NCI-H345 treated with DMSO at 0.1 percent for 48 hours (cell line): ENCODE measurements around the gene CBY1.

Experiments used
- DNase-seq: peaks from one replicate; lab custom pipeline; 2025; ENCODE audit not compliant: unreplicated experiment; lab: John Stamatoyannopoulos, UW

Gene CBY1

DNA sequence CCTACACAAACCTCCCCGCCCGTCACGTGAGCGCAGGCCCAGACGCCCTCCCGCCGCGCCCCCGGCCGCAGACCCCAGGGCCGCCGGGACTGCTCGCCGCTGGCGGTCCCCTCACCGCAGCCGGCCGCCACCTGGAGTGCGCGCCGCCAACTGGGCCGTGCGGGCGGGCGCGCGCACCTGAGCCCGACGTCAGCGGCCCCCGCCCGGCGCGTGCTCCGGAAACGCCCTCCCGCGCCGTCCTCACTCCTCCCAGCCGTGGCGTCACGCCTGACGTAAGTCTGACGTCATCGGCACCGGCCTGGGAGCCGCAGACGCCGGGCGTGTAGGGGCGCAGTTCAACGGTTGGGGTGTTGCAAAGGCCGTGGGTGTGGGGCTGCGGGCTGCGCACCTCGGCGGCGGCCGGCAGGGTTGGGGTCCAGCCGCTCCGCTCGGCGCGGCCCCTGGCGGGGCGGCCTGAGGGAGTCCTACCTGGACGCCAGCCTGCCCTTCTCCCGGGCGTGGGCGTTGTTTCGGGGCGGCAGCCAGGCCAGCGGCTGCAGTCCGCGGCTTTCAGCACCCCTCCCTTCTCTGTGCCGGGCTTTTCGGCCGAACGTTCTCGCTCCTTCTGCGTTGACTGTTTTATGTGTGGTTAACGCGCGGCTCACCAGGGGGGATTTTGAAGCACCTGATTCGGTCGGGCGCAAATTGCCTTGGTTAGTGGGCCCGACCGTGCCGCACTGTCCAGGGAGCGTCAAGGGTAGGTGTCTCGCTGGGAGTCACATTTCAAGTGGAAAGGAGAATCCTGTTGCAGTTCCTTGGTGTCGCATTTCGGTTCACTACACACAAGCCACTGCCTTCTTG lies 44.6 kb downstream of the CBY1 start, which contains the start of gene JOSD1:
JOSD1 (minus strand) TSS at position 155 of the 840 bp plus-strand sequence. CDS start 956 bp downstream, outside the sequence.
- peak; percentile 65 for DNase-seq

DNA sequence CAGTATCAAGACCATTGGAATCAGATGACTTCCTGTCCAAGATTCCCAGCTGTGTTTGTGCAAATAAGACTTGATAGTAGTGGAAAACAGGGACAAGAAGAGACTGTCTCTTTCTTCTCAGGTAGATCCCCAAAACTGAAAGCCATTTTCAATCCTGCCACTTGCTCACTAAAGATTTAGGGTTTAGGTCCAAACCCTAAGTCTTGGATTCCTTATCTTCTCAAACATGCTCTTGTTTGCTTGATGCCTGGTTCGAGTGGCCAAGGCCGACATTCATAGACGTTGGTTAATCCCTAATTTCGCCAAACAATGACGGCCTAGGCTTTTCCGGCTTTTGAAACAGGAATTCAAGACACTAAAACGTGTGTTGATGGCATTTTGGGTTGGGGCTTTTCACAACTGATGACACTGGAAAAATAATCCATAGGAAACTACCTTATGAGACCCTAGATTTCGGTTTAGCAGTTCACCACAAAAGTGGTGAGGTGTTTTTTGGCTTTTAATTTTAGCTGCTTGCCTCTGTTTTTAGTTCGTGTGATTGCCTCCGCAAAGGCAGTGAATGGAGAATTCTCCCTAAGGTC lies 48.3 kb downstream of the CBY1 start:
- no peak for DNase-seq

DNA sequence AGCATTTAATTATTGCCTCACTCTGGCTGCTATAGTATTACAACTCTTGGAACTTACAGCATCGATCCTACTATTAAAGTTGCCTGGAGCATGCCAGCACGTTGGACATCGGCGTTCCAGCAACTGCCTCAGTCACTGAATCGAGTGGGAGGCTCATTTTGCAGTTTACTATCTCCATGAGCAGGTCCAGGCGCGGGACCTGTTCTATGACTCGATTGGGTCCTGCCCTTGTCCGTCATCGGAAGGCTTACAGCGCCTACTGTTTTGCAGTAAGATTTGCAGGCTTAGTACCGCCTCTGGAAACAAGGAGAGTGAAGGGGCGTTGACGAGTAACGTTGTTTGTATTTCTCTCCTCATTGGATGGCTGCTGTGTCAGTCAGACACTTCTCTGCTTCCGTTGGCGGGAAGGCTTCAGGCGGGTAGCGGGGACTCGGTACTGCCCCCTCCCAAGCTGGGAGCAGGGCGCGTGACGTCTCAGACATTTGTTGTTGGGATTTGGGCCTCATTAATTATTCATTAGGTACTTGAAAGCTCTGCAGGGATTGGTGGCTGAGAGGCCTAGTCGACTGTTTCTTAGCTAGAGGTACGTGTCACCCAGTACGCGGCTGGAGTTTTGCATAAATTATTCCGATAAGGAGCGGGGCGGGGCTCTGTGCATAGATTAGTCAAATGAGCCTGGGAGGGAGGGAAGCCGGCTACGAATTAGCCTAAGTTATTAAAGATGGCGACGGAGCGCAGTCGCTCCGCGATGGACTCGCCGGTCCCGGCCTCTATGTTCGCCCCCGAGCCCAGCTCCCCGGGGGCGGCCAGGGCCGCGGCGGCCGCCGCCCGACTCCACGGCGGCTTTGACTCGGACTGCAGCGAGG lies 49.0 kb downstream of the CBY1 start, which contains the start of gene GTPBP1:
GTPBP1 (plus strand) TSS at position 710 of the 866 bp plus-strand sequence; CDS start at position 722, 12 bp downstream.
- DNase-seq, result peak; percentile 99

DNA sequence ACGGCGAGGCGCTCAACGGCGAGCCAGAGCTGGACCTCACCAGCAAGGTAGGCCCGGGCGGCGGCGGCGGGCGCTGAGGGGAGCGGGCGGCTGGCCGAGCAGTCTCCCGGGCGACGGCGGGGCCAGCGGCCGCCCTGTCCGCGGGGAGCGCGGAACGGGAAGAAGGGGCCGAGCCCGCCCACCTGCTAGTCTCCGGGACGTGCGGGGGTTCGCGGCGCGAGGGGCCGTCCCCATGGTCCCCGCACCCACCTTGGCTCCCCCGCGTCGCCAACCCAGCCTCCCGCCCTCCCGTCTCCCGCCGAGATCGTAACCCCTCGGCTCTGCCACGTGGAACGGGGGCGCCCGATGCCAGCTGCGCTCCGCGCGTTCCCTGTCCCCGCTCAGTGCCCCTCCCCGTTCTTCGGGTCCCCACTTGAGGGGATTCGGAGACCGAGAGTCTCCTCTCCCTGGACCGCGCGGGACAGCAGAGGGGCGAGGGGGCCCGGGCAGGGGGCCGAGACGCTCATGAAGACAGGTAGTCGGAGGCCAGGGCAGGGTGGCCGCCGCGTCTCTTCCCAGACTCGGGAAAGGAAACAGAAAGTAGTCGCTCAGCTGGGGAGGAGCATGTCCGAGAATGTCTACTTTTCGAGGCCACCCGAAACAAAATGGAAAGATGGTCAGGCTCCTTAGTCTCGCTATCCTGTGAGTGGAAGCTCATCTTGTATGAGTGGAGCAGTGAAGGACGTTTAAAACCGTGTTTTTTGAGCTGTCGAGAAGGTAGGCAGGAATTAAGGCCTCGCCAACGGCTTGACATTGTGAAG lies 49.9 kb downstream of the CBY1 start:
- DNase-seq, result no peak

DNA sequence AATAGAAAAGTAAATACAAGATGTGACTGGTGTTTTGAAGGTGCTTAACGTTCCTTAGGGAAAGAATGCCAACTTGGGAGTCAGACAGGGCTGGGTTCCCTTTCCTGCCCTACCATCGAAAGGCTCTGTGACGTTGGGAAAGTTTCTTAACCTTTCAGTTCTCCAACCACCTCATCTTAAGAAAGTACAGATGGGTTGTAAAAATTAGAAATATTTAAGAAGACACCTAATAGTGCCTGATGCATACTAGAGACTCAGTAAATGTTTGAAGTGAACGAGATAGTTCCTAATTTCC lies 50.4 kb downstream of the CBY1 start:
- DNase-seq, result no peak

DNA sequence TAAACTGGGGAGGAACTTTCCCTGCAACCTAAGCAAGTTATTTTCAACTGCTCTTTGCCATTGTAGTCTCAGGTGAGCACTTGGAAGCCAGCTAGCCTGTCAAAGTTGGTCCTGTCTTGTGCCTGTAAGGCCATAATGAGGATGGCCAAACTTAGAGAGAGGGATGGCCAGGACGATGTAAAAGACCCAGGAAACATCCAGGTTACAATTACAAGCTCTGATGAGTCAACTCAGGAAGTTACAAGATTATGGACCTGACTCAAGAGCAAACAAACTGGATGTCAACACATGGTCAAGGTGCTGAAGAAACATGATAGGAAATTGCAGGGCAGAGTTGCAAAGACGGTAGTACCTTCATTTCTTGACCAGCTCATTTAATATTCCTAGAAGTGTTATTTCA lies 50.9 kb downstream of the CBY1 start:
- DNase-seq, result no peak

DNA sequence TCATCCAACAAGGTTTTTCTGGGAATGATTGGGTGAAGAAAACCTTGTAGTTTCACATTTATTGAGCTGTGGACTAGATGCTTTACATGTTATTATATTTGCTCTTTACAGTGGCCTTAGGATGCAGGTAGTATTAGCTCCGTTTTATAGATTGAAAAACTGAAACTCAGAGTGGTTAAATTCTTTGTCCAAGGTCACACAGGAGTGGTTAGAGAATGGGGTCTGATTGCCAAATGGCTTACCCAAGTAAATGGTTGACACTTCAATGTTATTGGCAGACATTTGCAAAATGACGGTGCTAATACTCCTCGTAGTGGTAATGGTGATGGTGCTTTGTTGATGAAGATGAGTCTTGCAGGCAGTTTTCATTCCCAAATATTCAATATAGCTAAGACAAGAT lies 51.5 kb downstream of the CBY1 start:
- DNase-seq, result no peak

DNA sequence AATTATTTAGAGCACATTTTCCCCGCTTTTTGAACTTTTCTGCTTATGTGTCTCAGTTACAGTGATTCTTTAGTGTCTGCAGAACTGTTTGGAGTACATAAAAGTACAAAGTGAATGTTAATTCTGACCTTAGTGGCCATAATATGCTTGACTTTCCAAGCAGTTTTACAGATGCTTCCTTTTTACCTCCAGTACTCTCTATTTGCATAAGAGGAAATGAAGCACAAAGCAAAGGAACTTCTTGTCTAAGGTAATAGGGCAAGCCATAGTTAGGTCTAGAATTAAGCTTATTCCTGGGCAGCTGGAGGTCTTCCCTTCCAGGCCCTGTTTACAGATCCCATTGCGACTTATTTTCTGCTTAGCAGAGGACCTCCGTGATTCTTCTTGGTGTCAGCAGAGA lies 52.9 kb downstream of the CBY1 start:
- no peak for DNase-seq

DNA sequence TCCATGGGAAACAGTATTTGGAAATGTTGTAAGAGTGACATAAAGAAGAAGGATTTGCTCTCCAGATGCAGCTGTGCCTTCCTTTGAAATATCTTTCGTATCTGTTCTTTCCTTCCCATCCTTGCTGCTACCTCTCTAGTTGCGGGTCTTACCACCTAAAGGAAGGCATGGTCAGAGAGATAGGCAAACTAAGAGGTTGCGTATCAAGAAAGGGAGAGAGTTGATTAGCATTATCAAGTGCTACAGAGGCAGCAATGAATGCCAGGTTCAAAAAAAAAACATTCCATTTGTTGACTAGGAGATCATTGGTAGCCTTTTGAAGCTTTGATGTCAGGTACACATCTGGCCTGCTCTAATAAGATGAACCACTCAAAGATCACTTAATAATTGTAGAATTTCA lies 53.9 kb downstream of the CBY1 start:
- DNase-seq, result no peak

DNA sequence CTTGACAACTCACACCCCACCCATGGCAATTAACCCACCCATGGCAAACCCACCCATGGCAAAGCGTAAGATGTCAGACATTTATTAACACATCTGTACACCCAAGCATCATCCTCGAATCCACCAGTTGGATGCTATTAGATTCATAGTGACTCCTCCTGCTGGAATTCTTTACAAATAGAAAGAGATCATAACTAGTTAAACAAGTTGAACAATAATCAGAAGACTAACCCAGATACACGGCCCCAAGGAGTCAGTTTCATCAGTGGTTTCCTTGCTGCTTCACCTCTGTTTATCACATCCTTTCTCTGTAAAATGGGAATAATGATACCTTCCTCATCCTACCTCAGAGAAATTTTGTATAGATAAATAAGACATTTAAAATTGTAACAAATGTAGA lies 54.4 kb downstream of the CBY1 start:
- no peak for DNase-seq

DNA sequence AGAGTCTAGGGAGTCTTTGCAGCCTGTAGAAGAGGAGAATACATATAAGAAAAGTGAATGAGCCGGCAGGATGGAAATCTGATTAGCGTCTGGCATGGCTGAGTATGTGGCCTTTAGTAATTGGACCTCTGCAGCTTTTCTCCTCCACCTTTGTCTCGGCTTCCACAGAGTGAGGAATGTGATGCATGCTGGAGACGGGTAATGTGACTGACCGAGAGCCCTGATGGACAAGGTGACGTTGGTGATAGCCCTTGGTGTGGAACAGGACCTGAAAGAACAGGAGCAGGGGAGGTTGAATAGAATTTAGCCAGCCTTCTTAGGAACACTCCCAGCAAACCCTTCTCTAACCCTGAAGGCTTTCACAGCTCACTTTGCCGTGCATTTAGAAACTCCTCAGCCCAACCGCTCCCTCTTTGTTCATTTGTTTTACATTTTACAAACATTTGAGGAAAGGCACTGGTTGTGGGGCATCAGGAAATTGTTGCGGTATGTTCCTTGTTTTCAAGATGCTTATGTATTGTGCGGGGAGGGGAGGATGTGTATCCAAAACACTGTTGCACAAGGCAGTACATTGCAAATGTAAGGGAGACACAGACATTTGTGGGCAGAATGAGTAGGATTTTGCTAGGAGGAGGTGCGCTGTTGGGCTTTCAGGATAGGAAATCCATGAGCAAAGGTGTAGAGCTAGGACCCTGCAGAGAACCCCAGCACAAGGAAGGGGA lies 56.2 kb downstream of the CBY1 start:
- DNase-seq, result no peak

DNA sequence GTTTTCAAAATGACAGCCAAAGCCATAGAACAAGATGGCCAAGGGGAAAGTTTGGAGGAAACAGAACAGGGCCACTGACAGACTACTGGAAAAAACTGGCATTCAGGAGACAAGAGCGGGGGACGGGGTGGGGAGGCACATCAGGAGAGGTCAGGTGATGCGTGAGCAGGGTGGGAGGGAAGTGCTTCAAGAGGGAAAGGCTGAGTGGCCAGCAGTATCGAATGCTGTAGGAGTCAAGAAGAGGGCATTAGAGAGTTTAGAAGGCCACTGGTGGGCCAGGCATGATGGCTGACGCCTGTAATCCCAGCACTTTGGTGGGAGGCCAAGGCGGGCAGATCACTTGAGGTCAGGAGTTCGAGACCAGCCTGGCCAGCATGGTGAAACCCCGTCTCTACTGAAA lies 57.5 kb downstream of the CBY1 start:
- DNase-seq, result no peak

DNA sequence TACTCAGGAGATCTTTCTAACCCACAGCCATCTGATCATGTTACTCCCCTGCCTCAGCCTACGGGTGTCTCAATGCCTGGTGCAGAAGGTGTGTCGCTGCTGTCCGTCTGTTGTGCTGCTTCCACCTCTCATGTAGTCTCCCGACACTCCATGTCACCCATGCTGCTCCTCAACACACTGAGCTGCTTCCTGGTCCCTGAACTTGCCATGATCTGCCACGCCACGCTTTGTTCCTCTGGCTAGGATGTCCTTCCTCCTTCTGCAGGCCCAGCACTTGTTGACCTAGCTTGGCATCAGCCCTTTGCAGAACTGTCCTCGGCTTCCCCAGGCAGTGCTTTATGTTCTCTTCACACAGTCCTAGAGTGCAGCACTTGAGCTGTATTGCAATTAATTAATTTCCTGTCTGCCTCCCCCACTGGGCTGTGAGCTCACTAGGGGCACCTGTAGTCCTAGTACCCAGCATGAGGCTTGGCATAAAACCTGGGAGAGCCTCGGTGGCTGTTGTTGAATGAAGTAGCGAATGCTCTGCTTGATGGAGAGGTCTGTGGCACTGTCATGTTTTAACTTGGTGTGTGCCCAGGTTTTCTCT lies 58.8 kb downstream of the CBY1 start:
- DNase-seq, result no peak

DNA sequence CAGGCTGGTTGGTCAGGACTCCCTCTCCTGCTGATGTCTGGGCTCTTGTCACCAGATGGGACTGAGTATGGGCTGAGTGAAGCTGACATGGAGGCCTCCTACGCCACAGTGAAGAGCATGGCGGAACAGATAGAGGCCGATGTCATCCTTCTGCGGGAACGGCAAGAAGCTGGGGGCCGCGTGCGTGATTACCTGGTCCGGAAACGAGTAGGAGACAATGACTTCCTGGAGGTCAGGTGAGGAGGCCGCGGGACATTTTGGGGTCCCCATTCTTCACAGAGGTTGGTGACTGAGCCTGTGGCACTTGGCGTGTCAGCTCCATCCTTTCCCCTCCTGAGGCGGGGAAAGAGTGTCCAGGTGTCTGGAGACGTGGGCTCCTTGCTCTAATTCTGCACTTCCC lies 59.4 kb downstream of the CBY1 start:
- no peak for DNase-seq

DNA sequence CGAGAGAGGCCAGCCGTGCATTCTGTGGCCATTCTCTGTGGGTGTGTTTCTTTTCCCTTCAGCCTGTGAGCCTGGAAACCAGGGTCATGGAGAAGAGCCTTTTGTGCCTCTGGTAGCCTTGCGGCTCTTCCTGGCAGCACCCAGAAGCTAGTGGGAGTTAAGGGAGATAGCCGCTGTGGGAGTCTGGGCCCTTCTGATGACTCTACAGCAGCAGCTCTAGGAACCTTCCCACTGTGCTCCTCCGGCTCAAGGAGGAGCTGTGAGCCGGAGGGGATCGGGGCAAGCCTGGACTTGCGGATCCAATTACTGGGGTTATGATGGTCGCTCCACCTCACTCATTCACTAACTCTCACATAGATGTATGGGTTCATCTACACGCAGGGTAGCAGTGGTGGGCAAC lies 59.8 kb downstream of the CBY1 start:
- DNase-seq, result no peak

DNA sequence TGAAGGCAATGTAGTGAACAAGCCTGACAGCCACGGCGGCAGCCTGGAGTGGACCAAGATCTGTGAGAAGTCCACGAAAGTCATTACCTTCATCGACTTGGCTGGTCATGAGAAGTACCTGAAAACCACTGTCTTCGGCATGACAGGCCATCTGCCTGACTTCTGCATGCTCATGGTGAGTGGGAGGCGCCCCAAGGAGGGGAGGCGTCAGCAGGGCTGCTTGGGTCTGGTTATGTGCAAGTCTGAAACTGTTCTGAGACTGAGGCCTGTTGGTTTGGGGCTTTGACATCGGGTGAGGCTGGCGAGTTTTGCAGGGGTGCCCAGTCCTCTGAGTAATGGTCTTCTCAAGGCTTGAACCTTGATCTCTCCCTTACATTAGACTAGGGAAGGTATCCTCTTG lies 60.4 kb downstream of the CBY1 start:
- no peak for DNase-seq

DNA sequence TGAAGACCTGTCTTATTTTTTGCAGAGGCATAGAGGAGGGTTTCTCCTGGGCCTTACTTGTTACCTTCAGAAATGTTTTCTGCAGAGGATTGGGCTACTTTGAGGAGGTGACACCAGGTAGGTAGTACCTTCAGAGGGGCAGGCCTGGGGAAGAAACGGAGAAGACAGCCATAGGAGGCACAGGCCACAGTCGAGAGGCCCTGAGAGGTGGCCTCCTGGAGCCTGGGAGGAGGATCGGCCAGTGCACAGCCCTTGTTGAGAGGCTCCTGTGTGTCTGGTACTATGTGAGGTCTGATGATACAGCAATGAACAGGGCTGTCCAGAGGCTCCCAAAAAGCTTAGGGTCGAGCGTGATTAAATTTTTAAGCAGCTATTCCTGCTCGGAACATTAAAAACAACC lies 60.8 kb downstream of the CBY1 start:
- no peak for DNase-seq

DNA sequence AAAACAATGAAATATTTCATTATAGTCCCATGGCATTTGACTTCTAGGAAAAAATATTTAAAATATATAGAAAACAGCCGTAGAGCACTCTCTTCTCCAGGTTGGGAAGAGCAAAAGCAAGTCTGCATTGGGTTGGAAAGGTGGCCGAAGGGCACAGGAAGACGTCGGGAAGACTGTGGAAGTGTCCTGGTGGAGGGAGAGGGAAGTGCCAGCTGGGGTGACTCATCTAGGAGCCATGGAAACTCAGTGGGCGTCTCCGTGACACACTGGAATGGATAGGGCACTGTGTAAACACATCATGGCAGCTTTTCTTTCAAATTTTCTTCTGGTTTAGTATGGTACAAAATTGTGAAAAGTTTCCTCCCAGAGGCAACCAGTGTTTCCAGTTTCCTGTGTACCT lies 62.0 kb downstream of the CBY1 start:
- DNase-seq, result no peak

DNA sequence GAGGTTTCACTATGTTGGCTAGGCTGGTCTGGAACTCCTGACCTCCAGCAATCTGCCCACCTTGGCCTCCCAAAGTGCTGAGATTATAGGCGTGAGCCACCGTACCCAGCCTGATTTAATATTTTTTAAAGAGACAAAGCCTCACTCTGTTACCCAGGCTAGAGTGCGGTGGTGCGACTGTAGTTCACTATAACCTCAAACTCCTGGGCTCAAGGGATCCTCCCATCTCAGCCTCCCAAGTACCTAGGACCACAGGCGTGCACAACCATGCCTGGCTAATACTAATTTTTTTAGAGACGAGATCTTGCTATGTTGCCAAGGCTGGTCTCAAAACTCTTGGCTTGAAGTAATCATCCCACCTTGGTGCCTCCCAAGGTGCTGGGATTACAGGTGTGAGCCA lies 62.8 kb downstream of the CBY1 start:
- DNase-seq, result no peak

DNA sequence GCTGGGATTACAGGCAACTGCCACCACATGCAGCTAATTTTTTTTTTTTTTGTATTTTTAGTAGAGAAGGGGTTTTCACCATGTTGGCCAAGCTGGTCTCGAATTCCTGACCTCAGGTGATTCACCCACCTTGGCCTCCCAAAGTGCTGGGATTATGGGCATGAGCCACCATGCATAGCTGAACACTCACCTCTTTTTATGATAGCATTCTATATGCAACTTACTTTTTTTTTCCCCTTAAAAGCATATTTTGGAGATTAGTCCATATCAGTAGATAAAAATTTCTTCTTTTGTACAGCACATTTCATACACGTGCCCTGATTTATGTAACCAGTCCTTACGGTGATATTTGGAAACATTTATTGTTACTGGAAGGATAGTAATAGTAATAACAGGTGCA lies 63.9 kb downstream of the CBY1 start:
- DNase-seq, result no peak
